GM12878 (cell line): ENCODE measurements around the gene DCST1.

Source experiments
- EP300 ChIP-seq, 2 experiments: fragments of 150-350 bp in 1 of 2; IDR thresholded peaks; 2 replicates each; pipeline ENCODE4 v1.6.1; 2011 to 2012; ENCODE audit warnings: low read depth in 2 of 2, low read length in 2 of 2, borderline replicate concordance in 1 of 2, improper control_type of control experiment in 1 of 2, inconsistent platforms in 1 of 2; ENCODE audit not compliant: control insufficient read depth in 1 of 2
- JUND ChIP-seq: IDR thresholded peaks from 2 replicates; pipeline ENCODE4 v1.6.1; 2012; ENCODE audit warnings: low read depth, mild to moderate bottlenecking, low read length, improper control_type of control experiment, moderate library complexity
- SIN3A ChIP-seq: IDR thresholded peaks from 2 replicates; pipeline ENCODE4 v1.6.1; 2012; ENCODE audit warnings: low read depth, low read length, improper control_type of control experiment
- SMC3 ChIP-seq: IDR thresholded peaks from 2 replicates; pipeline ENCODE4 v1.6.1; 2011; ENCODE audit warnings: low read length, improper control_type of control experiment, borderline replicate concordance
- STAT3 ChIP-seq: IDR thresholded peaks from 2 replicates; pipeline ENCODE4 v1.6.1; 2011; ENCODE audit warnings: low read depth, low read length, improper control_type of control experiment
- ZBED1 ChIP-seq: IDR thresholded peaks from 2 replicates; pipeline ENCODE4 v1.6.1; 2016; ENCODE audit warnings: borderline replicate concordance
- ZBTB33 ChIP-seq: fragments of 450-650 bp; IDR thresholded peaks from 2 replicates; pipeline ENCODE4 v1.6.1; 2017; ENCODE audit warnings: mild to moderate bottlenecking
- ZNF24 ChIP-seq: fragments of 450-650 bp; IDR thresholded peaks from 2 replicates; pipeline ENCODE4 v1.6.1; 2017; ENCODE audit warnings: antibody characterized with exemption, mild to moderate bottlenecking
- TF ChIP-seq, protein P1 (sequence below), 3 experiments: IDR thresholded peaks in 2 of 3; conservative IDR thresholded peaks in 1 of 3; 2 replicates each; pipeline ENCODE4 v1.5.1; 2011; ENCODE audit warnings: low read depth in 3 of 3, low read length in 3 of 3, mild to moderate bottlenecking in 3 of 3, control low read depth in 2 of 3, moderate library complexity in 2 of 3, inconsistent platforms in 1 of 3, mixed read lengths in 1 of 3; ENCODE audit not compliant: control insufficient read depth in 2 of 3, insufficient read depth in 1 of 3; ENCODE audit errors: extremely low read depth in 1 of 3
- TF ChIP-seq, protein P2 (sequence below): fragments of 450-650 bp; IDR thresholded peaks from 2 replicates; pipeline ENCODE4 v1.6.1; 2017; ENCODE audit warnings: antibody characterized with exemption, mild to moderate bottlenecking, moderate library complexity

DNA sequence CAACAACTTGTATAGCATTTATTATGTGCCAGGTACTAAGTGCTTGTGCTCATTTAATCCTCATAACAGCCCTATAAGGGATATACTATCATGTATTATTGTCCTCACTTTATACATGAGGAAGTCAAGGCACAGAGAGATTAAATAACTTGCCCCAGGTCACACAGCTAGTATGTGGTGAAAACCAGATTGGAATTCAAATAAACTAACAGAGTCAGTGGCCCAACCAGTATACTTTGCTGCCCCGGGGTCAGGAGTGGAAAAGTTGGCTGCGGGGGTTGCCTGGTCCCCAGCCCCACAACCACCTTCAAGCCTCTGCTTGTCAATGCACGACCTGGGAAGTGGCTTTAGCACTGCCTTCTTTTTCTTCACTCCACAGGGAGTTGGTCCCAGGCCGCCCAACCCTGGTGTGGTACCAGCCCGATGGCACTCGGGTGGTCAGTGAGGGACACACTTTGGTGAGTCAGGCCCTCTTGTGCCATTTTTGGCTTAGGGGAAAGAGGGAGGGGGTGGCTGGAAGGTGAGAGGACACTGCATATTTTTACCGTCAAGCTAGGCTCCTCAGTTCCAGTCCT, 20.0 kb downstream of the DCST1 start:
- TF ChIP-seq, protein P1, sequence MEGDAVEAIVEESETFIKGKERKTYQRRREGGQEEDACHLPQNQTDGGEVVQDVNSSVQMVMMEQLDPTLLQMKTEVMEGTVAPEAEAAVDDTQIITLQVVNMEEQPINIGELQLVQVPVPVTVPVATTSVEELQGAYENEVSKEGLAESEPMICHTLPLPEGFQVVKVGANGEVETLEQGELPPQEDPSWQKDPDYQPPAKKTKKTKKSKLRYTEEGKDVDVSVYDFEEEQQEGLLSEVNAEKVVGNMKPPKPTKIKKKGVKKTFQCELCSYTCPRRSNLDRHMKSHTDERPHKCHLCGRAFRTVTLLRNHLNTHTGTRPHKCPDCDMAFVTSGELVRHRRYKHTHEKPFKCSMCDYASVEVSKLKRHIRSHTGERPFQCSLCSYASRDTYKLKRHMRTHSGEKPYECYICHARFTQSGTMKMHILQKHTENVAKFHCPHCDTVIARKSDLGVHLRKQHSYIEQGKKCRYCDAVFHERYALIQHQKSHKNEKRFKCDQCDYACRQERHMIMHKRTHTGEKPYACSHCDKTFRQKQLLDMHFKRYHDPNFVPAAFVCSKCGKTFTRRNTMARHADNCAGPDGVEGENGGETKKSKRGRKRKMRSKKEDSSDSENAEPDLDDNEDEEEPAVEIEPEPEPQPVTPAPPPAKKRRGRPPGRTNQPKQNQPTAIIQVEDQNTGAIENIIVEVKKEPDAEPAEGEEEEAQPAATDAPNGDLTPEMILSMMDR (IDR thresholded peaks at IDR 0.05 in 2 of 3, conservative IDR thresholded peaks at IDR 0.05 in 1 of 3; ENCODE audit: control insufficient read depth in 2 of 3, extremely low read depth in 1 of 3, insufficient read depth in 1 of 3, low read depth in 3 of 3, low read length in 3 of 3) = no peak
- TF ChIP-seq JUND (no peak), SMC3 (no peak), STAT3 (no peak), SIN3A (no peak), ZNF24 (no peak), EP300 (IDR thresholded peaks at IDR 0.05; ENCODE audit: borderline replicate concordance in 1 of 2, control insufficient read depth in 1 of 2, low read depth in 2 of 2, low read length in 2 of 2) (no peak), ZBED1 (no peak), ZBTB33 (no peak)
- TF ChIP-seq, protein P2, sequence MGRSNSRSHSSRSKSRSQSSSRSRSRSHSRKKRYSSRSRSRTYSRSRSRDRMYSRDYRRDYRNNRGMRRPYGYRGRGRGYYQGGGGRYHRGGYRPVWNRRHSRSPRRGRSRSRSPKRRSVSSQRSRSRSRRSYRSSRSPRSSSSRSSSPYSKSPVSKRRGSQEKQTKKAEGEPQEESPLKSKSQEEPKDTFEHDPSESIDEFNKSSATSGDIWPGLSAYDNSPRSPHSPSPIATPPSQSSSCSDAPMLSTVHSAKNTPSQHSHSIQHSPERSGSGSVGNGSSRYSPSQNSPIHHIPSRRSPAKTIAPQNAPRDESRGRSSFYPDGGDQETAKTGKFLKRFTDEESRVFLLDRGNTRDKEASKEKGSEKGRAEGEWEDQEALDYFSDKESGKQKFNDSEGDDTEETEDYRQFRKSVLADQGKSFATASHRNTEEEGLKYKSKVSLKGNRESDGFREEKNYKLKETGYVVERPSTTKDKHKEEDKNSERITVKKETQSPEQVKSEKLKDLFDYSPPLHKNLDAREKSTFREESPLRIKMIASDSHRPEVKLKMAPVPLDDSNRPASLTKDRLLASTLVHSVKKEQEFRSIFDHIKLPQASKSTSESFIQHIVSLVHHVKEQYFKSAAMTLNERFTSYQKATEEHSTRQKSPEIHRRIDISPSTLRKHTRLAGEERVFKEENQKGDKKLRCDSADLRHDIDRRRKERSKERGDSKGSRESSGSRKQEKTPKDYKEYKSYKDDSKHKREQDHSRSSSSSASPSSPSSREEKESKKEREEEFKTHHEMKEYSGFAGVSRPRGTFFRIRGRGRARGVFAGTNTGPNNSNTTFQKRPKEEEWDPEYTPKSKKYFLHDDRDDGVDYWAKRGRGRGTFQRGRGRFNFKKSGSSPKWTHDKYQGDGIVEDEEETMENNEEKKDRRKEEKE = no peak
